ENCODE results near the gene CKLF. TPM values are rescaled to one million over a fixed set of nuclear protein-coding genes. Genes with fewer than 3 reads are reported as not detected.
"Not testable (repeated sequence)": the region's sequence is repeated elsewhere in the genome, so short reads cannot be mapped to it uniquely, and the experiment has no call there.

Gene CKLF
- total RNA-seq, 1 experiment from 2014 or later: 77.1 TPM

DNA sequence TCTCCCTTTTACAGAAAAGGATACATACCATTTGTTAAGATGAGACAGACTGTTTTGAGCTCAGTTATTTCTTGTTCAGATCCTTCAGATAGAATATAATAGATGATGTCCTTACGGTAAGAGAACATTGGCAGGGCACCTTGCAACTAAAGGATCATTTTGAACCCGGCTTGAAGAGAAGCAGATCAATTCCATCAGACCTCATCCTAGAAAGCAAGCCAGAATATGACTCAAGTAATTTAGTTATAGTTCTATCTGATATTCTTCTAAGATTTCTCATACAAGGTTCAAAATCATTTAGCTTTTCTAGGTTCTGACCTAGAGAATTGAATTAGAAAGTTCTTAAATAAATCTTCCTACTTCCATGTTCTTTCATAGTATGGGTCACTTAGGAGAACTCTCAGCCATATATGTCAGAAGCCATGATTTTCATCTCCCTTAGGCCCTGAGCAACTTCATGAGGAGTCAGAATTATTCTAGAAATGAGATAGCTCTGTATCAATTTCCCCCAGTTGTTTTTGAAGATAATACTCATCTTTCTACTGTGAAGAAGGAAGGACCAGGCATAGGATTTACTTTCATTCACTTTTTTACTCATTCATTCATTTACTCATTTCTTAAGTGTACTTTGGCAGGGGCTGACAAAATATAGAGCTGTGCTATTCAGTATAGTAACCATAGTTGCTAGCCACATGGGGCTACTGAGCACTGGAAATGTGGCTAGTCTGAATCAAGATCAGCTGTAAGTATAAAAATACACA, 11.4 kb downstream of the CKLF start:
- H3K9me3 ChIP-seq (ENCODE audit: insufficient read depth, low read depth): 0 out of 2 replicates have a peak, but pooled peaks cover 5% of the 10 kb centered on the region
- no peaks in the 10 kb centered on the region for H4K20me1 ChIP-seq (ENCODE audit: insufficient read depth)
- POLR2A ChIA-PET (ENCODE audit: unreplicated experiment): interaction anchor here (0.7 kb wide), 1 partner anchor 248 kb away, joined by 5 read pairs; no protein-coding TSS in a partner anchor
- CTCF ChIA-PET: interaction anchor here (0.6 to 1.2 kb wide), 2 partner anchors 9 to 285 kb away, joined by 3 read pairs; no protein-coding TSS in a partner anchor
- H2AFZ ChIP-seq: no peak overlapping the region
- H3K27ac ChIP-seq: no peak overlapping the region
- BruUV-seq (replicated peaks): no TSS peak
- no peaks in the 10 kb centered on the region for H3K79me2 ChIP-seq (ENCODE audit: low read depth)
- DNase-seq: no peak
- H3K4me3 ChIP-seq: no peak overlapping the region
- no peak for TF ChIP-seq EZH2 (IDR thresholded peaks at IDR 0.05; ENCODE audit: low read depth)
- TF ChIP-seq, protein P1, sequence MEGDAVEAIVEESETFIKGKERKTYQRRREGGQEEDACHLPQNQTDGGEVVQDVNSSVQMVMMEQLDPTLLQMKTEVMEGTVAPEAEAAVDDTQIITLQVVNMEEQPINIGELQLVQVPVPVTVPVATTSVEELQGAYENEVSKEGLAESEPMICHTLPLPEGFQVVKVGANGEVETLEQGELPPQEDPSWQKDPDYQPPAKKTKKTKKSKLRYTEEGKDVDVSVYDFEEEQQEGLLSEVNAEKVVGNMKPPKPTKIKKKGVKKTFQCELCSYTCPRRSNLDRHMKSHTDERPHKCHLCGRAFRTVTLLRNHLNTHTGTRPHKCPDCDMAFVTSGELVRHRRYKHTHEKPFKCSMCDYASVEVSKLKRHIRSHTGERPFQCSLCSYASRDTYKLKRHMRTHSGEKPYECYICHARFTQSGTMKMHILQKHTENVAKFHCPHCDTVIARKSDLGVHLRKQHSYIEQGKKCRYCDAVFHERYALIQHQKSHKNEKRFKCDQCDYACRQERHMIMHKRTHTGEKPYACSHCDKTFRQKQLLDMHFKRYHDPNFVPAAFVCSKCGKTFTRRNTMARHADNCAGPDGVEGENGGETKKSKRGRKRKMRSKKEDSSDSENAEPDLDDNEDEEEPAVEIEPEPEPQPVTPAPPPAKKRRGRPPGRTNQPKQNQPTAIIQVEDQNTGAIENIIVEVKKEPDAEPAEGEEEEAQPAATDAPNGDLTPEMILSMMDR (conservative IDR thresholded peaks at IDR 0.05): no peak
- H3K27me3 ChIP-seq (ENCODE audit: insufficient read depth, low read depth): no peaks in the 10 kb centered on the region
- intact Hi-C loops (cut with micrococcal nuclease; ENCODE audit: unreplicated experiment): no loop called here
- no peaks in the 10 kb centered on the region for H3F3A ChIP-seq (ENCODE audit: insufficient read depth, low read depth)
- no peak overlapping the region for H3K4me2 ChIP-seq
- H3K9me2 ChIP-seq (ENCODE audit: insufficient read depth): no peaks in the 10 kb centered on the region
- H3K4me1 ChIP-seq (replicated peaks; ENCODE audit: insufficient read depth): peaks cover 3% of the 10 kb centered on the region
- H3K36me3 ChIP-seq (ENCODE audit: low read depth): 0 out of 2 replicates have a peak, but pooled peaks cover 9% of the 10 kb centered on the region

DNA sequence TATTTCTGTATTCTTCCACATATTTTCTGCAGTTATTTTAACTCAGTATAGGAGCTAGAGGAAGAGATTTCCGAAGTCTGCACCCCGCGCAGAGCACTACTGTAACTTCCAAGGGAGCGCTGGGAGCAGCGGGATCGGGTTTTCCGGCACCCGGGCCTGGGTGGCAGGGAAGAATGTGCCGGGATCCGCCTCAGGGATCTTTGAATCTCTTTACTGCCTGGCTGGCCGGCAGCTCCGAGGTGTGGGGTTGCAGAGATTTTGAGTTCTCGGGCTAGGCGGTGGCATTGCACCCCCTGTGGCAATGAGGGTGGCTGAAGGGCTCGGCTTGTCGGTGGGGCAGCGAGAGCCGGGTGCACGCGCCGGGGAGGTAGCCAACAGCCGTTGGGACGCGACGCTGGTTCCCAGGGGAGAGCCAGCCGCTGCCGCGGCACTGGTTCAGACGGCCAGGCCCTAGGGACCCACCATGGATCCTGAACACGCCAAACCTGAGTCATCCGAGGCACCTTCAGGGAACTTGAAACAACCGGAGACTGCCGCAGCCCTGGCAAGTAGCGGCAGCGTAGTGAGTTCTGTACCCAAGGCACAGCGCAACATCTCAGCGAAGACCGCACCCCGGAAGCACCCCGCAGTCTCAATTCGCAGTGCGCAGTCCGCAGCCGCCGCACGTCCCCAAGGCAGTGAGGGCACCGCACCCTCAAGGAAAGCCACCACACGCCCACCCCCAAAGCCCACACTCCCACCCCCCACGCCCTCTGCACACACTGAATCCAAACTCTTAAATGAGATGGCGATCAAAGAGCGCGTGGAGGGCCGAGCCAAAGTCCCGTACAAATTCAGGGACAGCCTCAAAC, 13.9 kb downstream of the CKLF start, which contains the start of gene CMTM1:
Gene CMTM1, plus strand, starts transcription at position 389 of the 851 bp plus-strand sequence. Its CDS starts 75 bp downstream, at position 464.
- DNase-seq: no peak
- H3K9me3 ChIP-seq (ENCODE audit: insufficient read depth, low read depth): 0 out of 2 replicates have a peak, but pooled peaks cover 5% of the 10 kb centered on the region
- H3K4me1 ChIP-seq (replicated peaks; ENCODE audit: insufficient read depth): peaks cover 22% of the 10 kb centered on the region
- ChIA-PET POLR2A (ENCODE audit: unreplicated experiment) (no interaction called here), CTCF (no interaction called here)
- H3K27ac ChIP-seq: no peak within 1 kb of the TSS
- H3K36me3 ChIP-seq (ENCODE audit: low read depth): 0 out of 2 replicates have a peak, but pooled peaks cover 5% of the 10 kb centered on the region
- H3K4me2 ChIP-seq: no peak within 1 kb of the TSS
- TF ChIP-seq, protein P1 (conservative IDR thresholded peaks at IDR 0.05): no peak
- no peak for TF ChIP-seq EZH2 (IDR thresholded peaks at IDR 0.05; ENCODE audit: low read depth)
- H3F3A ChIP-seq (ENCODE audit: insufficient read depth, low read depth): peaks cover 14% of the 10 kb centered on the region
- no peaks in the 10 kb centered on the region for H3K9me2 ChIP-seq (ENCODE audit: insufficient read depth)
- no peaks in the 10 kb centered on the region for H4K20me1 ChIP-seq (ENCODE audit: insufficient read depth)
- BruUV-seq (replicated peaks): no TSS peak
- intact Hi-C loops (cut with micrococcal nuclease; ENCODE audit: unreplicated experiment): no loop called here
- H3K79me2 ChIP-seq (ENCODE audit: low read depth): no peaks in the 10 kb centered on the region
- H2AFZ ChIP-seq: no peak within 1 kb of the TSS
- no peak within 1 kb of the TSS for H3K4me3 ChIP-seq
- no peaks in the 10 kb centered on the region for H3K27me3 ChIP-seq (ENCODE audit: insufficient read depth, low read depth)

DNA sequence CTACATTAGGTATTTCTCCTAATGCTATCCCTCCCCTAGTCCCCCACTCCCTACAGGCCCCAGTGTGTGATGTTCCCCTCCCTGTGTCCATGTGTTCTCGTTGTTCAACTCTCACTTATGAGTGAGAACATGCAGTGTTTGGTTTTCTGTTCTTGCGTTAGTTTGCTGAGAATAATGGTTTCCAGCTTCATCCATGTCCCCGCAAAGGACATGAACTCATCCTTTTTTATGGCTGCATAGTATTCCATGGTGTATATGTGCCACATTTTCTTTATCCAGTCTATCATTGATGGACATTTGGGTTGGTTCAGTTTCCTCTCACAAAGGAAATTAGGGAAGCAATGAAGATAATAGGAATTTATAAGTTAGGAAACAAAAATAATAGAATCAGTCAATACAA, 14.9 kb downstream of the CKLF start:
- BruUV-seq (replicated peaks); H3K27ac ChIP-seq; H3K79me2 ChIP-seq (ENCODE audit: low read depth); H3K9me3 ChIP-seq (ENCODE audit: insufficient read depth, low read depth); H4K20me1 ChIP-seq (ENCODE audit: insufficient read depth); H3K9me2 ChIP-seq (ENCODE audit: insufficient read depth); H3K27me3 ChIP-seq (ENCODE audit: insufficient read depth, low read depth); H3K4me2 ChIP-seq; H3K4me3 ChIP-seq; DNase-seq; H3K36me3 ChIP-seq (ENCODE audit: low read depth); H2AFZ ChIP-seq; CTCF ChIA-PET; intact Hi-C loops (cut with micrococcal nuclease; ENCODE audit: unreplicated experiment): not testable (repeated sequence)
- POLR2A ChIA-PET (ENCODE audit: unreplicated experiment): interaction anchor here (0.6 kb wide), 1 partner anchor 96 kb away, joined by 6 read pairs; no protein-coding TSS in a partner anchor
- Histone ChIP-seq H3F3A (ENCODE audit: insufficient read depth, low read depth) (peaks cover 17% of the 10 kb centered on the region), H3K4me1 (replicated peaks; ENCODE audit: insufficient read depth) (peaks cover 22% of the 10 kb centered on the region)

Data from PC-9 (cell line).